Stimulated activated CD4-positive, alpha-beta T cell treated with anti-CD3 and anti-CD28 coated beads, TNF-alpha, amount 100 ng/mL, for 1 hour (primary cell): ENCODE data around the gene ERBB3.

ENCODE experiments used
- DNase-seq, 3 donors: peaks; one replicate each; pipeline ENCODE4 v3.0.0-alpha.2; 2020; ENCODE audit warnings: low read depth in 3 of 3, low spot score in 1 of 3

The ERBB3 gene

GRCh38 chr12:56129942-56130495 is 50.1 kb downstream of the ERBB3 start:
- no peak for DNase-seq

GRCh38 chr12:56130876-56131275 is 50.9 kb downstream of the ERBB3 start:
- no peak for DNase-seq

GRCh38 chr12:56134897-56135296 is 54.9 kb downstream of the ERBB3 start:
- DNase-seq = no peak

GRCh38 chr12:56137853-56138571 is 58.0 kb downstream of the ERBB3 start:
- no peak for DNase-seq

GRCh38 chr12:56141946-56142784 is 62.2 kb downstream of the ERBB3 start:
- DNase-seq = no peak

- no peak for DNase-seq
These were observed 63.3 kb downstream of the ERBB3 start for GRCh38 chr12:56143217-56143616.

- no peak for DNase-seq
These were observed 63.9 kb downstream of the ERBB3 start for GRCh38 chr12:56143870-56144269.

- no peak for DNase-seq
These were observed 65.3 kb downstream of the ERBB3 start for GRCh38 chr12:56145217-56145616.

GRCh38 chr12:56146492-56147460 is 66.8 kb downstream of the ERBB3 start:
- DNase-seq = no peak

- DNase-seq = no peak
These were observed 70.6 kb downstream of the ERBB3 start for GRCh38 chr12:56150563-56150962.

GRCh38 chr12:56151672-56152131 is 71.7 kb downstream of the ERBB3 start:
- DNase-seq = peak in 2 of 3 donors; percentile 34 to 51

- DNase-seq = peak; percentile 79 to 87 (median 82)
These were observed 72.3 kb downstream of the ERBB3 start, which contains the start of gene MYL6B for GRCh38 chr12:56152132-56152755. MYL6B (plus strand) TSS chr12:56152587; CDS start chr12:56153919, 1,332 bp downstream.
